ENCODE results near the gene TMEM212. TPM values are rescaled to one million over a fixed set of nuclear protein-coding genes. Genes with fewer than 3 reads are reported as not detected.

The TMEM212 gene
- total and polyA plus RNA-seq, 2 donors (not counting 3 experiments of a cell fraction or from before 2014, with no cell fraction given) = not detected

- Histone ChIP-seq H3K27me3 (ENCODE audit: control insufficient read depth in 2 of 2, insufficient read depth in 2 of 2, low read length in 2 of 2) (no peaks in the 10 kb centered on the region), H3K4me1 (ENCODE audit: control insufficient read depth, extremely low read depth, insufficient read depth, low read length) (peaks cover 5% of the 10 kb centered on the region), H3K4me2 (ENCODE audit: insufficient read depth, low read length) (no peak overlapping the region), H4K20me1 (replicated peaks; ENCODE audit: control insufficient read depth, extremely low read depth, insufficient read depth, low read length) (no peaks in the 10 kb centered on the region), H3K79me2 (ENCODE audit: control insufficient read depth, insufficient read depth, low read length) (no peaks in the 10 kb centered on the region), H3K9me3 (replicated peaks; ENCODE audit: control insufficient read depth, insufficient read depth, low read length) (no peaks in the 10 kb centered on the region), H3K9ac (replicated peaks; ENCODE audit: extremely low read depth, insufficient read depth, low read length) (no peak overlapping the region), H3K9me1 (replicated peaks; ENCODE audit: control insufficient read depth, extremely low read depth, insufficient read depth, low read length) (no peaks in the 10 kb centered on the region), H3K4me3 (replicated peaks in 1 of 3; ENCODE audit: insufficient read depth in 1 of 3, low read depth in 1 of 3, low read length in 3 of 3) (no peak overlapping the region), H3K27ac (ENCODE audit: insufficient read depth, low read depth, low read length) (no peak overlapping the region), H3K36me3 (ENCODE audit: control insufficient read depth in 2 of 2, extremely low read depth in 1 of 2, insufficient read depth in 2 of 2, low read length in 2 of 2) (no peaks in the 10 kb centered on the region), H2AFZ (ENCODE audit: low read depth, low read length) (no peak overlapping the region)
- POLR2A ChIA-PET = no interaction called here
- CTCF ChIA-PET = no interaction called here
- TF ChIP-seq POLR2A (IDR thresholded peaks at IDR 0.05; ENCODE audit: low read depth, low read length) = no peak
- no peak for TF ChIP-seq MYC (IDR thresholded peaks at IDR 0.05; ENCODE audit: low read depth, low read length)
- no peak for TF ChIP-seq CTCF (IDR thresholded peaks at IDR 0.05; ENCODE audit: extremely low read depth in 1 of 2, insufficient read depth in 1 of 2, low read depth in 1 of 2, low read length in 2 of 2)
- TF ChIP-seq GATA2 (IDR thresholded peaks at IDR 0.05; ENCODE audit: insufficient read depth, insufficient read length, low read depth, low read length) = no peak
- no peak for TF ChIP-seq FOS (IDR thresholded peaks at IDR 0.05; ENCODE audit: borderline replicate concordance, insufficient read depth, low read length)
- no peak for TF ChIP-seq POLR2AphosphoS5 (IDR thresholded peaks at IDR 0.05; ENCODE audit: insufficient read depth, low read depth, low read length)
- no peak for TF ChIP-seq JUN (IDR thresholded peaks at IDR 0.05; ENCODE audit: borderline replicate concordance, insufficient read depth, insufficient read length, low read depth)
- no peak for TF ChIP-seq EZH2 (IDR thresholded peaks at IDR 0.05; ENCODE audit: borderline replicate concordance, low read depth, low read length, severe bottlenecking)
- no peak for TF ChIP-seq MAX (IDR thresholded peaks at IDR 0.05; ENCODE audit: insufficient read depth, insufficient read length)
- intact Hi-C loops (cut with micrococcal nuclease) = no loop called here
- FAIRE-seq = no peak
- no peak for DNase-seq (ENCODE audit: low read depth, low spot score)
- dilution Hi-C loops (cut with MboI; ENCODE audit: extremely low pct_ligation_motif_present, low sequenced_read_pairs) = no loop called here
- BruUV-seq (replicated peaks) = no TSS peak
Measured at GRCh38 chr3:171901615-171902312, 58.6 kb downstream of the TMEM212 start.

All from endothelial cell of umbilical vein (primary cell).